GM19025 (cell line): ENCODE measurements around the gene TRIOBP.

ENCODE experiments used
- ATAC-seq: cut with Tn5 transposase; IDR thresholded peaks from one replicate; pipeline ENCODE4 v1.9.1; 2021; ENCODE audit warnings: mild to moderate bottlenecking, low read depth, moderate library complexity; ENCODE audit not compliant: unreplicated experiment

The TRIOBP gene

DNA sequence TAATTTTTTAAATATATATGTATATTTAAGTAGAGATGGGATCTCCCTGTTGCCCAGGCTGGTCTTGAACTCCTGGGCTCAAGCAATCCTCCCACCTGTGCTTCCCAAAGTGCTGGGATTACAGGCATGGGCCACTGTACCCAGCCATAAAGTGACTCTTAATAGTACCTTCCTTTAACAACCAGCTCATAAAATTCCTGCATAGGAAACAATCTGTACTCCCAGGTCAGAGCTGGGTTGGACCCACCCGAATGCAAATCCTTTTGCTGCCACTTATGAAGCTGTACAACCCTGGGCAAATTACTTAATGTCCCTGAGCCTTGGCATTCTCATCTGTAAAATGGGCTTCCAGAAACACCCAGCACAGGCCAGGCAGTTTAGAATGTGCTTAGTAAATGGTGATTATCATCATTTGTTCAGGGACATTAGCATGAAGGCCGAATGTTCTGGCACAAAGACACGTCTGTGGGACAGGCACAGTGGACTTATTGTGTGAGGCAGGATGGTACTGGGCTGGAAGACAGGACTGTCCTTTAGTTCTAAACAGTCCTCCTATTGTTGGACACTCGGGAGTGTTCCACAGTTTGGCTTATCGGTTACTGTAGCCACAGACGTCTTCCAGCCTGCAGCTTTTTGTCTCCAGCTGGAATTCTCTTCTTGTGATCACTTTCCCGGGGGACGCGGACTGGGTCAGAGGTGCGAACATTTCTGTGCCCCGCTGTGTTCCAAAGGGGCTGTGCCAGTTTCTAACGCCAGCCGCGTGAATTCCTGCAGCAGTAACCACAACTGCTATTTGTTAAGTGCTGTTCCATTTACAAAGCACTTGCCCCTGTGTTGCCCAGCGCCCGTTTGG, 32.4 kb upstream of the TRIOBP start:
- ATAC-seq, result no peak

DNA sequence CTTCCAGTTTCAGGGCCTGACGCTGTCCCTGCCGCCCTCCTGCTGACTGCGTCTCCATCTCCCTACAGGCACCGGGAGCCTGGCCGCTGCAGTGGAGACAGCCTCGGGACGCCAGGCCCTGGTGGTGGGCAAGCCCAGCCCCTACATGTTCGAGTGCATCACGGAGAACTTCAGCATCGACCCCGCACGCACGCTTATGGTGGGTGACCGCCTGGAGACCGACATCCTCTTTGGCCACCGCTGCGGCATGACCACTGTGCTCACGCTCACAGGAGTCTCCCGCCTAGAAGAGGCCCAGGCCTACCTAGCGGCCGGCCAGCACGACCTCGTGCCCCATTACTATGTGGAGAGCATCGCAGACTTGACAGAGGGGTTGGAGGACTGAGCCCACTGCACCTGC, 31.4 kb upstream of the TRIOBP start:
- no peak for ATAC-seq

DNA sequence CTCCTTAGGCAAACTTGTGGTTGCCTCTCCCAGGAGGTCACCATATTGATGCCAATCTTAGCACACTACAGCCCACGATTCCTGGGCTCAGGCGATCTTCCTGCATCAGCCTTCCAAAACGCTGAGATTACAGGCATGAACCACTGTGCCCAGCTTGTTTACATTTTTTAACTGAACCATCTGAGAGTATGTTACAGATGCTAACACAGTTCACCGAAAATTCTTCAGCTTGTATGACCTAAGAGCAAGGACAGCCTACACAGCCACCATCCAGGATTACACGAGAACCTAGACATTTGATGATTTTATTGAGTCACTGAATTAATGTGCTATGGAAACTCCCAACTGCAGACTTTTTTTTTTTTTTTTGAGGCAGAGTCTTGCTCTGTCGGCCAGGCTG, 27.3 kb upstream of the TRIOBP start:
- ATAC-seq, result no peak

DNA sequence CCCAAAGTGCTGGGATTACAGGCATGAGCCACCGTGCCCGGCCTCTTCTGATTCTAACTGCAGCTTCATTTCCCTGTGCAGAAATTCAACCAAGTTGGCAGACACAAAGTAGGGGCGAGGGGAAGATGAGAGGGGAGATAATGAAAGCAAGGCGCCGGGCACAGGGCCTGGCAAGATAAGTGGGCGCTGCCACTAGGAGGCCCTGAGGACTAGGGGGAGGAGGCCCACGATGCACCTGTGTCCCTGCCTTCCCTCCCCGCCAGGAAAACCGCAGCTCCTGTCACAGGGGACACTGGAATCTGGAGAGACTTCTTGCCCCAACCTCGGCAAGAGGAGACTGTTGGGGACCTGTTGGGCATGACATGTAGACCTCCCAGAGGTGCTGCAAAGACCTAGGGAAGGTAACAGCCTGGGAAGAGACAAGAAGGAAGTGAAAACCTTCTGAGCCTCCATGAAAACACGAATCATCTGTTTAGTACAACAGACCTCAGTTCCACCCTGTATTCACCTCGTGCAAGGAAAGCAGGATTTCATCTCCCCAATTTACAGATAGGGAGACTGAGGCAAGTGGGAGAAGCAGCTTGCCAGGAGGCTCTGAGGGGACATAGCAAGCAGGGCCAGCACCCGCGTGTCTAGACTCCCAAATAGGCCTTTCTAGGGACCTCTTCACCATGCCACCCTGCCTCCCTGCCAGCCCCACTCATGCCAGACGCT, 24.5 kb upstream of the TRIOBP start:
- ATAC-seq, result no peak

DNA sequence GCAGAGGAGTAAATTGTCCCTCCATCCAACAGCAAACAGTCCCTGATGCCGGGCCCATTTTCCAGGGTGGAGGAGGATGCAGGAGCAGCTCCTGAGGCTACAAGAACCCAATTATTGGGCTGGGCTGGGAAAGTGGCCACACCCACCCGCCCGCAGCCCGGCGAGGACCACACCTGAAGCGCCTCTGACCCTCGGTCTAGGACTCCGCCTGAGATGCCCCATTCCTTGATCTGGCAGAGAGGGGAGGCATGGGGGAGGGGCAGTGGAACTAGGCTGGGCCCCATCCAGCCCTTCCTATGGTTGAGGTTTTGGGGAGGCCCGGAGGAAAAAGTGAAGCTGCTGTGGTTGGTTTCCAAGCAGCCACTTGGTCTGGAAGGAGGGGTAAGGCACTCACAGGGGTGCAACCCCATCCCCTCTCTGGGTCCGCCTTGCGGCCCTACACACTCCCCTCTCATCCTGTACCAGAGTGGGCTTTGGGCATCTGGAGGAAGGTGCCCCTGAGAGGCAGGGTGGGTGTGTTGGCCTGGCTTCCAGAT, 23.9 kb upstream of the TRIOBP start:
- ATAC-seq, result no peak

DNA sequence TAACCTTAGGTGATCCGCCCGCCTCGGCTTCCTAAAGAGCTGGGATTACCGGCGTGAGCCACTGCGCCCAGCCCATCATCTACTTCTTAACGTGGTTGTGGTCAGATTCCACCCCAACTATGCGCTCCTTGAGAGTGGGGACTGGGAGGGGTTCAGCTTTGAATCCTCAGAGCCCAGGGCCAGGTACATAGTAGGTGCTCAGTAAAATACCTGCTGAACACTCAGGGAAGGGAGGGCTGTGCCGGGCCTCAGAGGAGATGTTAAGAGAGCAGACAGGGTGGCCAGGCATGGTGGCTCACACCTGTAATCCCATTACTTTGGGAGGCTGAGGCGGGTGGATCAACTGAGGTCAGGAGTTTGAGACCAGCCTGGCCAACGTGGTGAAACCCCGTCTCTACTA, 22.6 kb upstream of the TRIOBP start:
- ATAC-seq, result no peak

DNA sequence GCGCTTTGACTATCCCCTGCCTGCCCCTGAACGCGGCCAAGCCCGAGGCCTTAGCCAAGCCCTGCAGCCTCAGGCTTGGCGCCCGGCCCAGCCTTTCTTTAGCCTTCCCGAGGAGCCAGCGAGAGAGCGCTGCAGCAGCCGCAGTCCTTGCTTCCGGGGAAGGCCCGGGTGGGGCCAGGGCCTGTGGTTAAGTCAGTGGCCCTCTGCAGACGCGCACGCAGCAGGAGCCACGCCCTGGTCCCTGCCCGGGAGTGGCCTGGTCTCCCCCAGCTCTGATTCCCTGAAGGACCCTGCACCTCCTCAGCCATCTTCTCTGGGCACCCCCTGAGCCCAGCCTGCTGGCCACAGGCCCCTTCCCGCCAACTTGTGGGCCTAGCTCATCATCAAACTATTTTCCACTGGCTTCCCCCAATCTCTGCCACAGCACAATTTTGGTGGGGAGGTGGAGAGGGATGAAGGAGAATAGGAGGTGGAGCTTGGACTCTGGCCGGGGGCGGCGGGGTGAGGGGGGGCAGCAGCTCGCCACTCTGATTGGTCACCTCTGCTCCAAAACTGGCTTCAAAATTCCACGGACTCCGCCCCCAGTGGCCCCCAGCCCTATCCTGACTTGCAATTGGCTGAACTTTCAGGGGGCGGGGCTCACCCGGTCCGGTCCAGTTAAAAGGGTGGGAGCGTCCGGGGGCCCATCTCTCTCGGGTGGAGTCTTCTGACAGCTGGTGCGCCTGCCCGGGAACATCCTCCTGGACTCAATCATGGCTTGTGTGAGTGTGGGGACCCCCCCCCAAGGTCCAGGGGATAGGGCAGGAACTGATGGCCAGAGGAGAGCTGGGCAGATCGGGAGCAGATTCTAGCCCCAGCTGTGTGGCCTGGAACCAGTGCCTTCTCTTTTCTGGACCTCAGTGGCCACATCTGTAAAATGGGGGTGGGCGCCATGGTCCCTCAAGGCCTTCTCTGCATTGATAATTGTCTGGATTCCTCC, 21.6 kb upstream of the TRIOBP start, which contains the start of gene LGALS1:
LGALS1 (plus strand) TSS at position 686 of the 979 bp plus-strand sequence; CDS start at position 753, 67 bp downstream.
- peak; percentile 52 for ATAC-seq

DNA sequence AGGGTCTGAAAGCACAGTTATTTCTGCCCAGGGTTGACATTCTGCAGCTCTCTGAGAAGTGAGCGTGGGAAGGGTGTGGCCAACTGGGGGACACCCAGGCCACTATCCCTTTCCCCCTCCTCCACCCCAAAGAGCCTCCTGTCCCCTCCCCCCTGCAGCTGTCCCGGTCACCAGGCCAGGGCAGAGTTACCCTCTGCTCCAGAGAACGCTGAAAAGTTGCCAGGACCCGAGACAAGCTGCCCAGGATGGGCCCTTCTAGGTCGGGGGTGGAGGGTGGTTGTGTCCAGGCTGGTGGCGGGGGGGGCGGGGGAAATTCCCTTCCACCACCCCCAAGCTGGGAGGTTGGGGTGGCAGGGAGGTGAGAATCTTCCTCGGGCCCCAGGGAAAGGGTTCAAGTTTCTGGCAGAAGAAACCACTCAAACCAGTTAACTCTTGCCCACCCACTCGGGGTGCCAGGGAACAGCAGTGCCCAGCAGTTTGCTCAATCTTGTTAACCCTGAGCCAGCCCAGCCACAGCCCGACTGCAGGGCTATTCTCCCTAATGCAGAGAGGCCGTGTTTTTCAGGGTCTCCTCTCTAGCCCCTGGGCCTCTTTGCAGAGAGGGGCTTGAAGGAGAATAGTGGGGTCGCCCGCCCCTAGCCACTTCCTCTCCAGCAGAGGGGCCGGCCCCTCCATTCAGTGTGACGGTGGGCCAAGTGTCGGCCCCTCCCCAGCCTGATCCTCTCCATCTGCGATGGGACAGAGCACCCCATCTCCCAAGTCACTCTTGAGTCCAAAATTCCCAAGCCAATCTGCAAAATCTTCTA, 20.7 kb upstream of the TRIOBP start:
- no peak for ATAC-seq

DNA sequence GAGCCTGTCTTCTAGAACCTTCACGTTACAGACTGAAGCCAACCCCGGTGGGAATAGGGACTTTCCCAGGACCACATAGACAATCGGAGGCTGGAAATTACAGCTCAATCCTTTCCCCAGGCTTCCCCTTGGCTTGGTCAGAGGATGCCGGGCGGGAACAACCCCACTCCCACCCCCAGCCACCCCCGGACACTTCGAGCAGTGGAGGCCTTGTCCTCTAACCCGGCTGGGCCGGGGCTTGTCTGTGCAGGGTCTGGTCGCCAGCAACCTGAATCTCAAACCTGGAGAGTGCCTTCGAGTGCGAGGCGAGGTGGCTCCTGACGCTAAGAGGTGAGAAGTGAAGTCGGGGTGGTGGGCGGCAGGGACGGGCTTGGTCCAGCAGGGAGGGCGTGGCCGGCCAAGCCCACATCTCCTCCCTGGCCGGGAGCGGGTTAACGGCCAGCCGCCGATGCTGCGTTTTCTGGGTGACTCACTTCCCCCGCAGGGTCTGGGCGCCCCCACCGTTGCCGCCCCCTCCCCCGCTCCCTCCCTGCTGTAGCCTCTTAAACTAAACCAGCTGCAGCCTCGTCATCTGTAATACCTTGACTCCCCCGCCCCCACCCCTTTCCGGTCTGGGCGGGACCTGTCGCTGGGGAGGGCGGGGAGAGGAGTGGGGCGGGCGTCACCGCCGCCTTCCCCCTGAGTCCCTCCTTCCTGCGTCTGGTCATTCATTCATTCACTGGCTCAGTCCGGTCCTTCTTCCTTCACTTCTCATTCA, 19.9 kb upstream of the TRIOBP start:
- ATAC-seq, result peak; percentile 55

DNA sequence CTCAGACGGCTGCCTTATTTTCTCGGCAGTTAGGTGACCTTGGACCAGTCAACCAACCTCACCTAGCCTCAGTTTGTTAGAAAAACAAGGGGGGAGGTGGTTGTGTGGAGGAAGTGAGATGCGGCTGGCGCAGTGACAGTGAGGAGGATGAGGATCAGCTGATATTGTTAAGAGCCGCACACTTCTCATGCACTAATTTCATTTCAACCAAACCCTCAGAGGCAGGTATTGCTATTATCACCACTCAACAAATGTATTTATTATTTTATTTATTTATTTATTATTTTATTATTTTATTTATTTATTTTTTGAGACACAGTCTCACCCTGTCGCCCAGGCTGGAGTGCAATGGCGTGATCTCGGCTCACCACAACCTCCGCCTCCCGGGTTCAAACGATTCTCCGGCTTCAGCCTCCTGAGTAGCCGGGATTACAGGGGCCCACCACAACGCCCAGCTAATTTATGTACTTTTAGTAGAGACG, 19.3 kb upstream of the TRIOBP start:
- peak; percentile 2 for ATAC-seq

DNA sequence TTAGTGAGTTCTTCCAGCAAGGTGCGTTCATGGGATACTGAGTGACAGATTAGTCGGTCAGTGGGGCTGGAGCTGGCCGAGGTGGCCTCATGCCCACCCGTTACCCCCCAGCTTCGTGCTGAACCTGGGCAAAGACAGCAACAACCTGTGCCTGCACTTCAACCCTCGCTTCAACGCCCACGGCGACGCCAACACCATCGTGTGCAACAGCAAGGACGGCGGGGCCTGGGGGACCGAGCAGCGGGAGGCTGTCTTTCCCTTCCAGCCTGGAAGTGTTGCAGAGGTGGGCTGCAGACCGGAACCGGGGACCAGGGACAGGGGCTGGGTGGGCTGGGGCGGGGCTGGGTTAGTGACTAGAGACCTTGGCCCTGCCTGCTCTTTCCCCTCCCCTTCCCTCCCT, 18.5 kb upstream of the TRIOBP start:
- no peak for ATAC-seq

DNA sequence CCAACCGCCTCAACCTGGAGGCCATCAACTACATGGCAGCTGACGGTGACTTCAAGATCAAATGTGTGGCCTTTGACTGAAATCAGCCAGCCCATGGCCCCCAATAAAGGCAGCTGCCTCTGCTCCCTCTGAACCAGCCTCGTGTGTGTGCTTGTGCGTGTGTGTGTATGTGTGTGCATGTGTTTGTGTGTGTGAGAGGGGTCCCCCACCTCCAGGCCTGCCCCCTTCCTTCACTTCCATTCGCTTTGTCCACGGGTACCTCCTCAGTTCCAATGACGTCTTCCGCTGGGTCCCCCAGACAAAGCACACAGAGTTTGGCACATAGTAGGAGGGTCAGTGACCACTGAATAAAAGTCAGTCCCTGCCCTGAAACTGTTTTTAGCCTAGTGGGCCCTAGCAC, 17.2 kb upstream of the TRIOBP start:
- ATAC-seq, result no peak

DNA sequence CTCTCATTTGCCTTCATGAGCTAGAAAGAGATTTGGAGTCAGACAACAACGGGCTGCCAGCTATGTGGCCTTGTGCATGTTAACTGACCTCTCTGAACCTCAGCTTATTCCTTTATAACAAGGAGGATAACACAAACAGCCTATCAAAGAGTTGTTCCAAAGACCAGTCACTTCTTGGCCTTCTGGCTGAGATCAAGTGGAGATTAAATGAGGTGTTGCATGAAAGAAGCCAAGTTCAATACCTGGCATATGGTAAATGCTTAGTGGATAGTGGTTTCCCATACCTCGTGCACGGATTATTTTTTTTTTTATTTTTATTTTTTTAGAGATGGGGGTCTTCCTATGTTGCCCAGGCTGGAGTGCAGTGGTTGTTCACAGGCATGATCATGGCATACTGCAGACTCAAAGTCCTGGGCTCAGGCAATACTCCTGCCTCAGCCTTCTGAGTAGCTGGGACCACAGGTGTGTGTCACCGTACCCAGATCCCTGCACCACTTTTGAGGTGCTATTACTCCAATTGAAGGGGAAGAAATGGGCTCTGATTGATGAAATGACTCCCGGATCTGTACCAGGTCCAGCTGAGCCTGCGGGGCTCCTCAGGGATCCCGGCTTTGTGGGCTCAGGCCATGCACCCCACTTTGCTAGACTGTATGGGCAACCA, 16.5 kb upstream of the TRIOBP start:
- no peak for ATAC-seq

DNA sequence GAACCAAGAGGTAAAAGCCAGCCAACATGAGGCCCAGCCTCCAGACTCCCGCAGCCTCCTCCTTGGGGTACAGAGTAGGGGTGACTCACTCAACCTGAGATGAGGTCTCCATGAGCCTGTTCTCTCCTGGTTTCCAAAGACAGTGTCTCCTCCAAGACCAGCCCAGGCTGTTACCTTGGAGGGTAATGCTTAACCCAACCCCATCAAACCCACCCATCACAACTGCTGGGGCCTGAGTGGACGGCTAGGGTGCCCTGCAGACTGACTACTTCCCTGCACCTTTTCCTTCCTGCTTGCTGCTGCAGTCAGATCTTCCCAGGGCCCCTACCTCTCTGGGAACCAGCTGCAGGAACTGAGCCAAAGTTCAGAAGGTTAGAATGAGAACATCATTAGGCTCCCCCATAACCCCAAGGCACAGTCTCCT, 15.8 kb upstream of the TRIOBP start:
- no peak for ATAC-seq

DNA sequence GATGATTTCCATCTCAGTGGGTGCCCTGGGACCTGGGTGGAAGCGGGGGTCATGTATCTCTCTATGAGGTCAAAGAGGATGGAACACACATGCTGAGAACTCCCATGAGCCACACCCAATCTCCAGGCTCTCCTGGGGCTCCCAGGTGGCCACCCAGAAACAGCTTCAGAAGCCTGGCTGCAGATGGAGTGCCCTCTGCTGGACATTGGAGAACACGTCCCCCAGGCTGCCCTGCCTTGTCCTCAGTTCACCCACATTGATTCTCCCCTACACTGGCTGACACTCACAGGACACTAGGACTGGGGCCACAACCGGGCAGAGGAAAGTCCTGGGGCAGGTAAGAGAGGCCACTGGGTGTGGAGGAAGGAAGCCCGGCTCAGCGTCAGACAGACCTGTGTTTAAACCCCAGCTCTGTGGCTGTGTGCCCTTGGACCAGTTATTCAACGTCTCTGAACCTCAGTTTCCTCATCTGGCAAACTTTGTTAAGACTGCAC, 15.2 kb upstream of the TRIOBP start:
- ATAC-seq, result no peak

DNA sequence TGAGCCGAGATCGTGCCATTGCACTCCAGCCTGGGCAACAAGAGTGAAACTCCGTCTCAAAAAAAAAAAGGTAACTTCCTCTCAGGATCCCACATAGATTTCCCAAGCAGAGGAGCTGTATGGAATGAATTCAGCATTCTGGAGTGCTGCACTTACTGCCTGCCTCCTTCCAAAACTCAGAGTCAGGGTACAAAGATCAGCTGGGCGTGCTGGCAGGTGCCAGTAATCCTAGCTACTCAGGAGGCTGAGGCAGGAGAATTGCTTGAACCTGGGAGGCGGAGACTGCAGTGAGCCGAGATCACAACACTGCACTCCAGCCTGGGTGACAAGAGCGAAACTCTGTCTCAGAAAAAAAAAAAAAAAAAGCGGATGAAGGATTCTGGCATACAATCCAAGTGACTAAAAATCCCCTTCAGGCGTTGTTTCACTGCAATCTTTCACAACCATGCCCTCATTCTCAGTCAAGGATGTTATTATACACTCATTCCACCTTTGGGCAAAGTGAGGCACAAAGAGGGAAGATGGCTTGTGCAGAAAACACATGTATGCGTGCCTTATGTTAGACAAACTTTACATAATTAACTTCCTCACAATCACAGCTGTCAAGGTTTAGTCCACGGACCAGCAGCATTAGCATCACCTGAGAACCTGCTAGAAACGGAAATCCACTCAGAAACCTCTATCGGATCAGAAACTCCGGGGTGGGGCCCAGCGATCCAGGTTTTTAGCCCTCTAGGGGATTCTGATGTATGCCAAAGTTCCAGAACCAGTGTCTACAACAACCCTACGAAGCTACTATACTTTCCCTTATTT, 11.8 kb upstream of the TRIOBP start:
- no peak for ATAC-seq
